MM.1S (cell line): Measurements from ENCODE around the gene TRABD2B.

ENCODE experiments used
- EZH2 ChIP-seq: fragments of 300-600 bp; sonication (generic); optimal IDR thresholded peaks from 2 replicates; pipeline ENCODE3; 2017; ENCODE audit warnings: low read depth, mild to moderate bottlenecking, antibody characterized with exemption, low read length, mixed read lengths
- TF ChIP-seq, protein P1 (sequence below): fragments of 300-600 bp; sonication (generic); IDR thresholded peaks from 2 replicates; pipeline ENCODE4 v1.5.1; 2016; ENCODE audit warnings: antibody characterized with exemption, low read length, mixed read lengths

DNA sequence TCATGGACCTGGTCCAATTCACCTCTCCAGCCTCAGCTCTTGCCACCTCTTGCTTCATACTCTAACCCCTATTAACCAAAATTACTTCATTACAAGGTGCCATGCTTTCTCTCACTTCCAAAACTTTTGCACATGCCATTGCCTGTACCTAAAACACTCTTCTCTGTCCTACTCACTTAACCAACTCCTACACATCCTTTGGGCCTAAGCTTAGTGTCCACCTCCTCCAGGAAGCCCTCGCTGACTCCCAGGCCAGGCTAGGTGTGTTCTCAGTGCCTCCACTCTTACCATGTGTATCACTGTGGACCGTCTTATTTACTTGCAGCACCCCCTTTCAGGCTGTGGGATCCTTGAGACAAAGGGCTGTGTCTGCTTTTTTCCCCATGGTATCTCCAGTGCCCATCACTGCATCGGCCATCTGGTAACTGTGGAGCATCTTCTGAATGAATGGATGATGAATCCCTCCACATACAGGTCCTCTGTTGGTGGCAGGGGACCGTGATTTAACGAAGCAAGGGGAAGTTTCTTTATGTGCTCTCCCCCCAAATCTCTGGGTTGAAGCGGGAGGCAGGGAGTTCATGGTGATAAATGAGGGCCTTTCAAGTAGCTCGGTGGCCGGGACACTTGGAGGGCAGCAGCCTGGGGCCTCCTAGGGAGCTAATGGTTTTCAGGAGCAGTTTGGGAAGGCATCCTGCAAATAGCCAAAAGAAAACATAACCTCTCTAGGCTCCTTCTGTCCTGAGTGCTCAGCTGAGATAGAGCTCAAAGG lies 111.9 kb downstream of the TRABD2B start:
- TF ChIP-seq EZH2, result no peak
- TF ChIP-seq, protein P1, sequence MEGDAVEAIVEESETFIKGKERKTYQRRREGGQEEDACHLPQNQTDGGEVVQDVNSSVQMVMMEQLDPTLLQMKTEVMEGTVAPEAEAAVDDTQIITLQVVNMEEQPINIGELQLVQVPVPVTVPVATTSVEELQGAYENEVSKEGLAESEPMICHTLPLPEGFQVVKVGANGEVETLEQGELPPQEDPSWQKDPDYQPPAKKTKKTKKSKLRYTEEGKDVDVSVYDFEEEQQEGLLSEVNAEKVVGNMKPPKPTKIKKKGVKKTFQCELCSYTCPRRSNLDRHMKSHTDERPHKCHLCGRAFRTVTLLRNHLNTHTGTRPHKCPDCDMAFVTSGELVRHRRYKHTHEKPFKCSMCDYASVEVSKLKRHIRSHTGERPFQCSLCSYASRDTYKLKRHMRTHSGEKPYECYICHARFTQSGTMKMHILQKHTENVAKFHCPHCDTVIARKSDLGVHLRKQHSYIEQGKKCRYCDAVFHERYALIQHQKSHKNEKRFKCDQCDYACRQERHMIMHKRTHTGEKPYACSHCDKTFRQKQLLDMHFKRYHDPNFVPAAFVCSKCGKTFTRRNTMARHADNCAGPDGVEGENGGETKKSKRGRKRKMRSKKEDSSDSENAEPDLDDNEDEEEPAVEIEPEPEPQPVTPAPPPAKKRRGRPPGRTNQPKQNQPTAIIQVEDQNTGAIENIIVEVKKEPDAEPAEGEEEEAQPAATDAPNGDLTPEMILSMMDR, result no peak
